H1 (cell line): ENCODE measurements around the gene CEP350. TPM values are rescaled to one million over a fixed set of nuclear protein-coding genes. Genes with fewer than 3 reads are reported as not detected.

Experiments used
- CBX8 ChIP-seq: fragments of 300-800, 300-1000 bp; sonication (generic); IDR thresholded peaks from 2 replicates; pipeline ENCODE4 v1.7.1; 2016; ENCODE audit warnings: low read depth, low read length, borderline replicate concordance
- CHD2 ChIP-seq: IDR thresholded peaks from 2 replicates; pipeline ENCODE4 v1.6.1; 2012; ENCODE audit warnings: low read length, improper control_type of control experiment
- EZH2 ChIP-seq: fragments of 200-600 bp; sonication (generic); IDR thresholded peaks from 2 replicates; pipeline ENCODE4 v1.7.1; 2012; ENCODE audit warnings: low read depth, mild to moderate bottlenecking, moderate library complexity, low read length, inconsistent platforms; ENCODE audit not compliant: severe bottlenecking
- POLR2AphosphoS5 ChIP-seq: IDR thresholded peaks from 2 replicates; pipeline ENCODE4 v1.6.1; 2011; ENCODE audit warnings: low read depth, low read length
- RFX5 ChIP-seq: IDR thresholded peaks from 2 replicates; pipeline ENCODE4 v1.6.1; 2011; ENCODE audit warnings: low read depth, low read length, improper control_type of control experiment, borderline replicate concordance
- polyA plus RNA-seq, 7 experiments: library from polyadenylated mRNA; depleted of rRNA in 3 of 7; stranded (reverse) in 5 of 7; unstranded in 2 of 7; fragments of >200 nt in 5 of 7; fragments of 200-250 nt in 2 of 7; gene quantifications; 1 replicate in 5 of 7; 2 replicates in 1 of 7; 4 replicates in 1 of 7; pipeline versions ENCODE4 v1.2.1 to v1.2.3, GENCODE V29; 2011 to 2013; ENCODE audit warnings: missing spikeins in 2 of 7, mixed read lengths in 2 of 7
- total RNA-seq: library from RNA; stranded (reverse); fragmentation: NEBNext Ultra II Directional; extraction: Animal tissue kit (Norgen Biotek cat#: 25700); gene quantifications from 2 replicates; pipeline ENCODE4 v1.2.1, GENCODE V29; 2021

The CEP350 gene
- total and polyA plus RNA-seq, 2 of the 8 experiments (the other 6 are each of a cell fraction or from before 2014, with no cell fraction given): 5.6 to 39.4 TPM

GRCh38 chr1:179955731-179956130 is 1.1 kb downstream of the CEP350 start (continued):
- no peak for TF ChIP-seq CBX8
- no peak for TF ChIP-seq CHD2
- no peak for TF ChIP-seq EZH2
- no peak for TF ChIP-seq POLR2AphosphoS5
- TF ChIP-seq RFX5: no peak
